ENCODE measurements around the gene TTC33. TPM values are rescaled to one million over a fixed set of nuclear protein-coding genes. Genes with fewer than 3 reads are reported as not detected.
A peak's percentile ranks its signal among the peaks of the same experiment; 100 is the strongest.

The TTC33 gene
- total and polyA plus RNA-seq, 2 of the 13 experiments (the other 11 are each of a cell fraction or from before 2014, with no cell fraction given), result 4.5 to 20.0 TPM

- TF ChIP-seq CEBPB (IDR thresholded peaks at IDR 0.05; ENCODE audit: borderline replicate concordance, low read depth, low read length) (no peak), SRY (CRISPR knock-in tag; IDR thresholded peaks at IDR 0.05) (peak; percentile 76; the same call in 1 of the 2 replicates), FIP1L1 (IDR thresholded peaks at IDR 0.05; ENCODE audit: borderline replicate concordance, insufficient read depth, low read depth, low read length) (peak; percentile 67; the same call in 1 of the 2 replicates), E2F1 (CRISPR knock-in tag; IDR thresholded peaks at IDR 0.05) (peak; percentile 98), ARNTL (CRISPR knock-in tag; IDR thresholded peaks at IDR 0.05) (no peak), ZNF713 (CRISPR knock-in tag; IDR thresholded peaks at IDR 0.05) (no peak), REXO4 (CRISPR knock-in tag; IDR thresholded peaks at IDR 0.05; ENCODE audit: borderline replicate concordance) (no peak), THAP7 (CRISPR knock-in tag; IDR thresholded peaks at IDR 0.05) (0 out of 2 replicates have a peak, but pooled peaks have one; percentile 45), ZNF225 (CRISPR knock-in tag; IDR thresholded peaks at IDR 0.05) (no peak), ATF1 (CRISPR knock-in tag; IDR thresholded peaks at IDR 0.05) (peak; percentile 75), FOXJ3 (CRISPR knock-in tag; IDR thresholded peaks at IDR 0.05; ENCODE audit: borderline replicate concordance) (peak; percentile 55; the same call in 1 of the 2 replicates), ZNF207 (IDR thresholded peaks at IDR 0.05; ENCODE audit: borderline replicate concordance) (no peak), ZNF253 (CRISPR knock-in tag; IDR thresholded peaks at IDR 0.05; ENCODE audit: borderline replicate concordance) (no peak), SOX5 (CRISPR knock-in tag; IDR thresholded peaks at IDR 0.05; ENCODE audit: borderline replicate concordance) (0 out of 2 replicates have a peak, but pooled peaks have one; percentile 12), REPIN1 (CRISPR knock-in tag; IDR thresholded peaks at IDR 0.05; ENCODE audit: borderline replicate concordance, low read depth) (peak; percentile 66; the same call in 1 of the 2 replicates), ZNF776 (CRISPR knock-in tag; IDR thresholded peaks at IDR 0.05) (no peak), DMAP1 (CRISPR knock-in tag; IDR thresholded peaks at IDR 0.05) (peak; percentile 62; the same call in 1 of the 2 replicates), ZNF652 (CRISPR knock-in tag; IDR thresholded peaks at IDR 0.05; ENCODE audit: borderline replicate concordance, low read depth) (no peak), ZNF563 (CRISPR knock-in tag; IDR thresholded peaks at IDR 0.05) (peak; percentile 74; the same call in 1 of the 2 replicates), FOXM1 (CRISPR knock-in tag; IDR thresholded peaks at IDR 0.05) (no peak), ETS1 (CRISPR knock-in tag; IDR thresholded peaks at IDR 0.05) (no peak), ZNF570 (CRISPR knock-in tag; IDR thresholded peaks at IDR 0.05; ENCODE audit: borderline replicate concordance) (no peak)
- TF ChIP-seq, protein P1, sequence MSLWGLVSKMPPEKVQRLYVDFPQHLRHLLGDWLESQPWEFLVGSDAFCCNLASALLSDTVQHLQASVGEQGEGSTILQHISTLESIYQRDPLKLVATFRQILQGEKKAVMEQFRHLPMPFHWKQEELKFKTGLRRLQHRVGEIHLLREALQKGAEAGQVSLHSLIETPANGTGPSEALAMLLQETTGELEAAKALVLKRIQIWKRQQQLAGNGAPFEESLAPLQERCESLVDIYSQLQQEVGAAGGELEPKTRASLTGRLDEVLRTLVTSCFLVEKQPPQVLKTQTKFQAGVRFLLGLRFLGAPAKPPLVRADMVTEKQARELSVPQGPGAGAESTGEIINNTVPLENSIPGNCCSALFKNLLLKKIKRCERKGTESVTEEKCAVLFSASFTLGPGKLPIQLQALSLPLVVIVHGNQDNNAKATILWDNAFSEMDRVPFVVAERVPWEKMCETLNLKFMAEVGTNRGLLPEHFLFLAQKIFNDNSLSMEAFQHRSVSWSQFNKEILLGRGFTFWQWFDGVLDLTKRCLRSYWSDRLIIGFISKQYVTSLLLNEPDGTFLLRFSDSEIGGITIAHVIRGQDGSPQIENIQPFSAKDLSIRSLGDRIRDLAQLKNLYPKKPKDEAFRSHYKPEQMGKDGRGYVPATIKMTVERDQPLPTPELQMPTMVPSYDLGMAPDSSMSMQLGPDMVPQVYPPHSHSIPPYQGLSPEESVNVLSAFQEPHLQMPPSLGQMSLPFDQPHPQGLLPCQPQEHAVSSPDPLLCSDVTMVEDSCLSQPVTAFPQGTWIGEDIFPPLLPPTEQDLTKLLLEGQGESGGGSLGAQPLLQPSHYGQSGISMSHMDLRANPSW (CRISPR knock-in tag; IDR thresholded peaks at IDR 0.05; ENCODE audit: borderline replicate concordance), result no peak
Measured at GRCh38 chr5:40755407-40756365, at the start of gene TTC33 (continued).
